HG02973 (cell line): ENCODE data around the gene TSPAN18.

Source experiments
- ATAC-seq: cut with Tn5 transposase; IDR thresholded peaks from one replicate; pipeline ENCODE4 v1.9.1; 2021; ENCODE audit warnings: moderate library complexity; ENCODE audit not compliant: unreplicated experiment

TSPAN18 gene

DNA sequence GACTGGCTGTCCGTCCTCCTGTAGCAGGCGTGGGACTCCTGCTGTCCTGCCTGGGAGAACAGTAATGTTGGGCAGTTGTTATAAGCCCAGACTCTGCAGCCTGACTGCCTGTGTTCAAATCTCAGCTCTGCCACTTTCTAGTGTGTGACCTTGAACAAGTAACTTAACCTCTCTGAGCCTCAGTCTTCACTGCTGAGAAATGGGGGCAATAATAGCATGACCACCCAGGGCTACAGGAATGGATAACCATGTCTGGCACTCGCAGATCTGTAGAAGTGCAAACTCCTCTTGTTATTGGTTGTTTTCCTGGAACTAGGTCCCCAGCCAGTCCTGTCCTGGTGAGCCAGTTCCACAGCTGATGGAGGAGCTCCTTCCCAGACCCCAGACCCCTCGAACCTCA is 154.2 kb downstream of the TSPAN18 start:
- ATAC-seq, result no peak

DNA sequence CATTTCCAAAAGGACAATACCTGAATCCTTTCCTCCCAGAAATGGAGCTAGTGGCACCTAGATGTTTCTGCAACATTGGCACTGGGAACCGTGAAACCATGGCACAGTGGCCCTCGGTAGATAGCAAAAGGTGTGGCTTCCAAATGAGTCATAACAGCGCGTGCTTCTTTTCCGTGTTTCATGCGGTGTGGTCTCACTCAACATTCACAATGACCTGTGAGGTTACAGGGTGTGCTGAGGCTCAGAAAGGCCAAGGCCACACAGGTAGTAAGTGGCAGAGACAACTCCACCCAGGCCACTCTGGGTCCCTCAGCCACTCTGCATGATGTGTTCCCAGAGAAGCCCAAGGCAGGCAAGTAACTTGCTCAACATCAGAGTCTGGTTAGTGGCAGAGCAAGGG is 156.5 kb downstream of the TSPAN18 start:
- no peak for ATAC-seq

DNA sequence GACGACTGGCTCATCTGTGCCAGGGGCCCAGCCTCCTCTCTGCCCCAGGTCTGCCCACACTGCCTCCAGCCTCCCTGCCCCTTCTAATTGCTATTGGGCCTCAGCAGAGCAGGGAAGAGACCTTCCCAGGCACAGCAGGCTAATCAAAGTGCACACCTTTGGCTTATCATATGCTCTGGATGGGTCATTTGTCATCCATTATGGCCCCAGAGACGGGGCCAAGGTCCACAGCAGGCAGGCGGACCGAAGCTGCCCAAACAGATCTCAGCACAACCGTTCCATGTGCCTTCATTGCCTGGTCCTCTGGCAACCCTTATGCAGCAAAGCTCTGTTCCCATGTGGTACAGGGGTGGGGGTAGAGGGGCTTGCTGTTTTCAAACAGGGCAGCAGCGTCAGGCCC is 157.3 kb downstream of the TSPAN18 start:
- no peak for ATAC-seq

DNA sequence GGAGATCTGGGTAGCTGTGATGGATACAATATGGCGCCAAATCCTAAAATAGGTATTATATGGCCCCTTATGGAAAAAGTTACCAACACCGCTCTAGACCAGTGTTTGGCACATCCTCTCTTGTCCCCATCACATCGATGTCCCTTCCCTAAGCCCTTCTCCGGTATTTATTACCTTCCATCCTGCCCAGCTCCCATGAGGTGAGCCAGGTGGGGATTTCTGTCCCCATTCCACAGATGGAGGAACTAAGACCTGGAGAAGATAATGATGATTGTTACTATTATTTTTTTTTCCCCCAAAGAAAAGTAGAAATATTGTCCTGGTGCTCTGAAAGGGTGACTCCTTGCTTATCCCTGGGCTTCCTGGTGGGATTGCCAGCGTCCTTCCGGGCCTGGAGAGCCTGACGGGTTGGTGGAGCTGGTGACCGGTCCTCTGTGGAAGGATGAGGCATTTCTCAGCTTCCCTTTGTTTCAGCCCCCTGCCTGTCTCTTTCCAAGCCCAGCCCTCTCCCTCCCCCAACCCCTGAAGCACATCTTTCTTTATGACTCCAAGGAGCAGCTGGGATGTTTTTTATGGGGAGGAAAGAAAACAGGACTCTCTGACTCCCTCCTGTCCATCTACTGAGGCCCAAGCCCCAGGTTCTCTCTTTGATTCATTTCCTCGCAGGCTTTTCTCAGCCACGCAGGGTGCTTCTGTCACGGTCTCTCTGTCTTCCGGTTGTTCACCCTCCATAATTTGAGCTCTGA is 158.5 kb downstream of the TSPAN18 start:
- no peak for ATAC-seq

DNA sequence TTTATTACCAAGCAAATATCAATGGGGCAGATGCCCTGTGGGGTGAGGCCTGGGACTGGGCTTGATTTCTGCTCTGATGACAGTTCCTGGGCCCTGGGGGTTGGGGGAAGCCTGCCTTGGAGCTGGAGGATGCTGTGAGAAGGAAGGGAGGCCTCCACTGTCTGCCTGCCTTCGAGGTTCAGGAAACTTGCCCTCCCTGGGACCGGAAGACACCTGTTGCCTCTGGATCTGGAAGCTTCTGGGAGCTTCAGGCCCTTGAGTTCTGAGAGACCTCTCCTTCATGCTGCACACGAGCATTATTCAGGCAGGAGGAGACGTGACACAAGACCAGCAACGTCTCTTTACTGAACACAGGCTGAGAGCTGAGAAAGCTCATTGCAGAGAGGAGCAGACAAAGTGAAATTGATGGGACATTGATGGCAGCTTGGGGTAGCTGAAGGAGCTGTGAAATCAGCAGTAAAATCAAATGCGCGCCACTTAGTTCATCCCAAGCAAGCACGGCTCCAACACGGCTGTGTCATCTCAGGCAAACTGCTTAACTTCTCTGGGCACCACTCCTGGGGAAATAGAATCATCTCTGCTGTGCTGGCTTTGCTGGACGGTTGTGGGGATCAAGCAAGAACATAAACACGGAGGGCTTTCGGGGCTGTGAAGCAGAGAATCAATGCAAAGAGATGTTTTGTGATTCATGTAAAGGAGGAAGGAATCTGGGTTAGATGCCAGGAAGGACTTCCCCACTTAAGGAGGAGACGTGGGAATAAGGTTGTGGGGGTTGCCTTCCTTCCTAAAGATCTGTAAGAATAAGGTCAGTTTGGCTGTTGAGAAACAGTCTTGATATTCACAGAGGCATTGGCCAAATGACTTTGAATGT is 159.4 kb downstream of the TSPAN18 start:
- ATAC-seq, result no peak

DNA sequence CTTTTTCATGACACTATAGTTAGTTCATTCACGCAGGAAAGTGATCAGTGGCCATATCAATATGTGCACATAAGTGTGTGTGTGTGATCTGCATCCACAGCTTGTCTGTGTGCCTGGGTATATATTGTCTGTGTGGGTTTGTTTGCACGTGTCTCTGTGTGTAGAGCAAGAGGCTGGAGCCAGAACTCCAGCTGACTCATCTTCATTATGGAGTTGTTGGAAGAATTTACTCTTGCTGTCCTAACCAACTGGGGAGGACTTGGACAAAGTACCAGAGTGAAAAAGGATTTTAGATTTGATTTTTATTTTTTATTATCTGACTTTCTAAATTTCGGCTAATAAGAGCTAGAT is 160.0 kb downstream of the TSPAN18 start:
- no peak for ATAC-seq

DNA sequence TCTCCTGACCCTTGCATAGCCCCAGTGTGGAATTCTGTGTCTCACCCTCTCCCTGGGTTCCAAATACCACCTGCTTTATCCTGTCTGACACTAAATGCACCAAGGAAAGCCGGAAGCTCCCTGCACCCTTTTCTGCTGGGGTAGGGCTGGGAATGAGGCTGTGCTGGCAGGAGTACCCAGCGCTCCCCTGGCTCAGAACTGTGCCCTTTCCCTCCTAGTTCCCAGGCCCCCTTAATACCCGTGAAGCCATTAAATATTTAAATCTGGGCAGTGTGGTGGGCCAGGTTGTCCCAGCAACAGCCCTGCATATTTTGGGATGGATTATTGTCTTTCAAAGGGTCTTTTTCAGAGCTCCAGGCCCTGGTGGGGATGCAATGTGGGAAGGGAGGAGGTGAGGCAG is 160.9 kb downstream of the TSPAN18 start:
- ATAC-seq, result no peak

DNA sequence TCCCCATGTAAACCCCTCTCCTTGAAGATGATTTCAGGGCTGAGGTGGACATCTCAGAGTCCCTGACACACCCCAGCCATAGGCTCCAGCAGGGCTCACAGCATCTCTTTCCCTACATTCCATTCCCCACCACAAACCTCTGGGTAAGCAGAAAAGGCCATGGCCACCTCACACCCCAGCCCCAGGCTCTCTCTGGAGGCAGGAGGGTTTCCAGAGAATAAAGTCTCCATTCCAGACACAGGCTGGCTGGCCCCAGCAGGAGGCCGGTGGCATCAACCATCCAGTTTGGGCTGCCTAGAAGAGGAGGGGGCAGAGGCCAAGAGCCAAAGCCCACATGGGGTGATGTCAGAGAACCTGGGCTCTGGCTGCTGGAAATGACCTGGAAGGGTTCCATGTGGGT is 162.5 kb downstream of the TSPAN18 start:
- no peak for ATAC-seq

DNA sequence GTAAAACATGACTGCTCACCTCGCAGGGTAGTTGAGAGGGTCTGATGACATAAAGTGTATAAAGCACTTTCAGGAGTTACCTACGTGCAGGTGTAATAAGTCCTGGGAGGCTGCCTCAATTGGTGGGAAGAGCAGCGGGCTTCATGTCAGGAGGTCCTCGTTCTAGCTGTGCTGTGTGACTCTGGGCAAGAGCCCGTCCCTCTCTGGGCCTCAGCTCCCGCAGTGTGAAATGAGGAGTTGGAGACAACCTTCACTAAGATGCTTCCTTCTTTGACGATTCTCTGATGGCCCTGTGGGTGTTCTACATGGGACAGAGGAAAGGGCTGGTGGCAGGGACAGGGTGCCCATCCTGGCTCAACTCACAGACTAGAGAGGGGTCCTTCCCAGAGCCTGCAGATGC is 166.1 kb downstream of the TSPAN18 start:
- no peak for ATAC-seq

DNA sequence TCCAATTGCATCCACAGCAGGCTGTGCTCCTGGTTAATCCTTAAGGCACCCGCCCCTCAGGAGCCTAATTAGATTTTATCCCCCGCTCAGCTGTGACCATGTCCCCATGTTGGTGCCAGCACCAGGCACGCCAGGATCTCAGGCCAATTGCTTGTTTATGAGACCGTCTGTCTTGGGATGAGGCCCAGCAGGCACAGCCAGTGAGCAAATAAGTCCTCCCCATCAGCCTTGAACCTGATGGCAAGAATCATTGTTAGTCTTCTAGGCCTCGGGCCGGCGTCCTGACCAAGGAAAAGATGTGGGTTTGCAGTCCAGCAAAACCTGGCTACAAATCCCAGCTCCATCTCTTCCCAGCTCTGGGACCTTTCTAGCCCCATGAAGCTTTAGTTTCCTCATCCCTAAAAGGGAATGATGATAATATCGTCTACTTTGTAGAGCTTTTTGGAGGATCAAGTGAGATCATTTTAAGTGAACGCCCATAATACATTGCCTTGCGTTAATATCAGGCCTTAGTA is 166.6 kb downstream of the TSPAN18 start:
- ATAC-seq, result no peak

DNA sequence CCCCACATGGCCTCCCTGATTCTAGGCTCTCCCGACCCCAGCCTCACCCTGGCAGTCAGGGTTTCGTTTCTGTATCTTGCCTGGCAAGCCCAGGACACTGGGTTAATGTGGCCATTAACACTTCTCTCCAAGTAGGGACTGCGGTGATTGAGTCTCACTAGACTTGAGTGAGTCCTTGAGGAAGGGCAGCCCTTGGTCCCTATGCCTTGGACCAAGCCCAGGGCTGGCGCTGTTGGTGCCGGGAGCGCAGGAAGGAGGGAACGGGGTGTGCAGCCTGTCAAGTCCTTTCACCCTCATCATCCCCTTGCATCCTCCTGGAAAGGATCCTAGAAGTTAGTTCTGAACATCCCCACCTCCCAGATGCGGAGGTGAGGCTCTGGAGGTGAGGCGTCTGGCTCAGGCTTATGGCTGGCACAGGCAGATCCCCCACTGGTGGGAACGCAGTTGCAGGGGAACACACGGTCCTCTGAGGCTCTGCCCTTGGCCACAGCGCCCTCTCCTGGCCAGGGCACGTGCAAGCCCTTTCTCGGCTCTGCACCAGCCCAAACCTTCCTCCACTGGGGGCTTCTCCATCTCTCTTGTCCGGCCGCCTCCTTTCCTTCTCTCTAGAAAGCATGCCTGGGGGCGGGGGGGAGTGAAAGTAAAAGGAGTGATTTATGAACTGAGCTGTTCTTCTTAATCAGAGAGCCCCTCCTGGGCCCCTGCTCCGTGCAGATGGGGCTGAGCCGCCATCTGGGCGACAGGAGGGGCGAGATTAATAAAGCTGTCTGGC is 167.3 kb downstream of the TSPAN18 start:
- ATAC-seq, result peak; percentile 55

DNA sequence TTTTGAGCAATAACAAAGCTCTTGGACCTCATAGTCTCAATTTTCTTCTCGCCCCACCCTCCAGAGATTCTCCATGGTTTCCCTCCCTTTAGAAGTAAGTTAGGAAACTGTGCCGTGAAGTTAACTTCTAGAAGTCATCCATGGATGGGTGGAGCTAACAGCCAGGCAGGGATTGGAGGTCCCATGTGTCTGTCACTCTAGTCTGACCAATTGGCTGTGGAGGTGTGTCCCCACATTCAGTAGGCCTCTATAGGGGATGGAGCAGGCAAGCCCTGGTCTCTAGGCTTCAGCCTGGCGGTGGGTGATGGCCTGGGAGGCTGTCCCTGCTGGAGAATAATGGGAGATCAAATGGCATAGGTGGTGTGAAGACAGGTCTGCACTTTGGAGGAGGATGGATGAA is 173.2 kb downstream of the TSPAN18 start:
- no peak for ATAC-seq

DNA sequence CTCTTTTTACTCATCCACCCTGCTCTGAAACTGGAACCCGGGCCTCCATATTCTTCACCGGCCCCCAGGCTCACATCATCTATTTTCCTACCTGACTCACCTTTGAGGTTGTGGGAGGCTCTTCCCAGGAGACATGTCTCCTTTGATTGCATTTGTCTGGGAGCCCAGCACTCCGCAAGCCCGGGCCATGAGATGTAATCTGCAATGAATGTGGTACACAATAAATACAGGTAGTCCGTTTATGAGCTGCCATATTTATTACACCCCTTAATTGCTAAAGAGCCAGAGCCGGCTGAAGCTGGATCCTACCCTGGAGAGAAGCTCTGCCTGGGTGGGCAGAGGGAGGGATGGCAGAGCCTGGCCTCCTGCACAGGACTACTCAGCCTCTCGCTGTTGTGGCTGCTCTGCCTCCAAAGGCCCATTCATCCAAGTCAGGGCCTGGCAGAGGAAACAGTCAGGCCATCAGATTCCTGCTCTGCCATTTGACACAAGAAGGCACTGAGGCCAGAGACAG is 174.4 kb downstream of the TSPAN18 start:
- no peak for ATAC-seq

DNA sequence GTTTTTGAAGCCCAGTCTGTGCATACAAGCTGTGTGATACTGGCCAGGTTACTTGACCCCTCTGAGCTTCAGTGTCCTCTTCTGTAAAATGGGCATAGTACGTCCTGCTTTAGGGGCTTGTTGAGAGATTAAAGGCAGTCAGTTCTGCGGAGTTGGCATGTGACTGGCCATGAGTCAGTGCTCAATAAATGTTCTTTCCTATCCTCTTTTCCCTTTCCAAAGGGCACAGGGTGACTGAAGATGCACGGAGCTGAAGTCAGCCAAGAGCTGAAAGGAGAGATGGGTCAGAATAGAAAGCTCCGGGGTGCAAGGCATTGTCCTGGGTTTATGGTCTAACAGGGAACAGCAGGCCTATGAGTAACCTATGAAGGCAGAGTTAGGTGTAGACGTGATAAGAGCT is 175.0 kb downstream of the TSPAN18 start:
- ATAC-seq, result no peak

DNA sequence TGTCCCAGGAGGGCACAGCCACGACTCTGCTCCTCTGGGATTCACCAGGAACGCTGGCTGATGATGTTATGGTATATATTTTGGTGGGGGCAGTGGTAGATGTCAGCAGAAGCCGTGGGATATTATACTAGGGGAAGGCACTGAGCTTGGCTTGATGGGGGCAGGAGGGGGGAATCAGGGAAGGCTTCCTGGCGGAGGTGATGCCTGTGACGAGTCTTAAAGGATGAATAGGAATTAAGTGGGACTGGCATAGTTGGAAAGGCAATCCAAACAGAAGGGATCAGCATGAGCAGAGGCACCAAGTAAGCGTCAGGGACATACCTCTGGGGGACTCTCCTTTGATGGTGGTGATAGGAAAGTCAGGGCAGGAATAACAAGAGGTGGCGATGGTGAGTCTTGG is 176.3 kb downstream of the TSPAN18 start:
- ATAC-seq, result no peak

DNA sequence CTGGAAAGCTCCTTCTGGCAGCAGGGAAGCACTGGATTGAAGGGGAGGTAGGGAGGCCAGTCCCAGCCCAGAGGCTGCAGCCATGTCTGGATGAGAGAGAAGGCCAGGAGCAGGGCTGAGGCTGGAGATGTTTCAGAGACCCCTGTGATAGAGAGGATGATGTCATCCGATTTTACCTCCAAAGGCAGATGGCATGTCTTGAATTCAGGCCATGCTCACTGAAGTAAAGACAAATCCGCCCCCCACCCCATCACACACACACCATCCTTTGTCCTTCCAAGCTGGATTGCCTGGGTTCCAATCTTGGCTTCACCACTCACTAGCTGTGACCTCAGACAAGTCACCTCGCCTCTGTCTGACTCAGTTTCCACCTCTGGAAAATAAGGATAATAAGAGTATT is 176.8 kb downstream of the TSPAN18 start:
- ATAC-seq, result no peak

DNA sequence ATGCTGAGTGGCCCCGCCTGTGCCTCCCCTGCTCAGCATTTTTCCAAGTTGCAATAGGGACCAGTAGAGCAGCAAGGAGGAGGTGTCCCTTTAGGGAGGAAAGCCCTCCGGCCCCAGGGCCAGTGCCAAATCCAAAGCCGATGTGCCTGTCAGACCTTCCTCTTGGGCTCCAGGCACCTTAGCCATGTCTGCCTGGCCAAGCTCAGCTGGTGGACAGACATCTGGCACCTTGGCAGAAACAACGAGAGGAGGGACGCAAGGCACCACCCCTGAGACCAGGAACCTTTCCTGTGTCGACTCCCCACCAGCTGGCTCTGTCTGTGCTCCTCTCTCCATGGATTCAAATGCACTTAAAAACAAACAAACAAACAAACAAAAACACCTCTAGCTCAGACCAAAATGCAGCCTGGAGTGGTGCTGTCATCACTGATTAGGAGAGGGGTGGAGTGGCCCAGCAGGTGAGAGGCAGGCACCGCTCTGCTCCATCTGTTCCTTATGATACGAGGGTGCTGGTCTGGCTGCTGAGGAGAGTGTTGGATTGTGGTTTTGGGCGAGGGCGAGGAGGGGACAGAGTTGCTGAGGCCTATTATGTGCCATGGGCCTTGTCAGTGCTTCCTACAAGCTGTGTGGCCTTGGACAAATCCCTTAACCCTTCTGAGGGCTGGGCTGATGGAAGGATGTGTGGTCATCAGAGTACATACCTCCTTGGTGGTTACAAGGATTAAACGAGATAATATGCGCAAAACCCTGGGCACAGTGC is 177.7 kb downstream of the TSPAN18 start:
- no peak for ATAC-seq

DNA sequence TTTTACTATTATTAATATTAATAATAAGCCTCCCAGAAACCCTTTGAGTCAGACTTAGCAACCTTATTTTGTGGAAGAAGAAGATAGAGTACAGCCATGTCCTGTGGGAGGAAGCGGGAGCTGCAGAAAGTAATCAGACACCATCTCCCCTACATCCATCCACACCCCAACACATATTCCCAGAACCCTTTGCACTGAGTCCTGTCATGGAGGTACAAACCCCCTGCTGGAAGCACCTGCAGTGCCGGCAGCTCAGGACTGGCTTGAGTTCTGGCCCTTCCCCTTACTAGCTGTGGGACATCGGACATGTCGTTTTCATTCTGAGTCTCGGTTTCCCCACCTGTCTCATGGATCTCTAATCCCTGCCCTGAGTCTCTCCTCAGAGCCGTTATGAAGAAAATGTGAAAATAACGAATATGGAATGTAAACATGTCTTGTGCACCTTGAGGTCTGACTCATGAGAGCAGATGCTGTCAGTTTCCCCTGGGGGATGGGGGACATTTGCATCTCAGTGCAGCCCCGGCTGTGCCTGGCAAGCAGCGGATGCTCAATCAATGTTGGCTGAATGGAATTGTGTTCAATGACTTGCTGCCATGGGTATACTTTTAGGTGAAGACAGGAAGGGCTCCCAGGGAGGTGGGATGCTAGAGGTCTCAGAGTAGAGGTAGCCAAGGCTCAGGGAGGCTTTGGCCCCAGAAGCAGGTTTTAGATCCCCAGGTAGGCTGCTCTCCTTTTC is 178.5 kb downstream of the TSPAN18 start:
- ATAC-seq, result no peak

DNA sequence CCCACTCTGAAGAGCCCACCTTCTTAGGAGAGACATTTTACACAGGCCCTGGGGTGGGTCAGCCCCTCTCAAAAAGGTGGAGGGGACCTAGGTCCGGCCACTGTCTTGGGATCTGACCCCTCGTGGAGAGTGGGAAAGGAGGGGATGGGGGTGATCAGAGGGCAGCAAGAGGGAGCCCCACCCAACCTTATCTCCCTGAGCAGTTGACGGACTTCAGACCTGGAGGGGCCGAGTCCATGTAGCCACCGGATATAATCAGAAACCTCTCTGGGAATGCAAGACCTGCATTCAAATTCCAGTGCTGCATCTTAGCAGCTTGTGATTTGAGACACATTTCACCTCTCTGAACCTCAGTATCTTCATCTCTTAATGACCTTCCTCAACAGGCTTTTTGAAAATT is 179.9 kb downstream of the TSPAN18 start:
- ATAC-seq, result no peak

DNA sequence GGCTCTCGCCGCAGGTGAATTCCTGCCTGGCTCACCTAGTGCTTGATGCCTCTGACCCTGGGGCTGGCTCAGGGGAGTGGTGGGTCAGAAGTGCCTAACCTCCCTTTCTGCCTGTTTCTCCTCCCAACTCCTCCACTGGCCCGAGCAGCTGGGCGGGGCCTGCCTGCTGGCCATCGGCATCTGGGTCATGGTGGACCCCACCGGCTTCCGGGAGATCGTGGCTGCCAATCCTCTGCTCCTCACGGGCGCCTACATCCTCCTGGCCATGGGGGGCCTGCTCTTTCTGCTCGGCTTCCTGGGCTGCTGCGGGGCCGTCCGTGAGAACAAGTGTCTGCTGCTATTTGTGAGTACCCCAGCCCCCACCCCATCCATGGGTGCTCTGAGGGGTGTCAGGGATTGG is 182.8 kb downstream of the TSPAN18 start:
- no peak for ATAC-seq
